Upper lobe of left lung (tissue), 4 donors: ENCODE data around the gene TRAPPC4.

Experiments
- POLR2A ChIP-seq, 4 donors: fragments of 450-650 bp; IDR thresholded peaks; one replicate each; pipeline ENCODE4 v1.5.1; 2016 to 2017; ENCODE audit warnings: antibody characterized with exemption in 4 of 4, mild to moderate bottlenecking in 2 of 4
- TF ChIP-seq, protein P1 (sequence below), 6 experiments: fragments of 450-650 bp in 4 of 6; fragments of 200-600 bp in 2 of 6; sonication (generic) in 2 of 6; IDR thresholded peaks; one replicate each; pipeline ENCODE4 v1.5.1; 2016 to 2019; ENCODE audit warnings: antibody characterized with exemption in 6 of 6

DNA sequence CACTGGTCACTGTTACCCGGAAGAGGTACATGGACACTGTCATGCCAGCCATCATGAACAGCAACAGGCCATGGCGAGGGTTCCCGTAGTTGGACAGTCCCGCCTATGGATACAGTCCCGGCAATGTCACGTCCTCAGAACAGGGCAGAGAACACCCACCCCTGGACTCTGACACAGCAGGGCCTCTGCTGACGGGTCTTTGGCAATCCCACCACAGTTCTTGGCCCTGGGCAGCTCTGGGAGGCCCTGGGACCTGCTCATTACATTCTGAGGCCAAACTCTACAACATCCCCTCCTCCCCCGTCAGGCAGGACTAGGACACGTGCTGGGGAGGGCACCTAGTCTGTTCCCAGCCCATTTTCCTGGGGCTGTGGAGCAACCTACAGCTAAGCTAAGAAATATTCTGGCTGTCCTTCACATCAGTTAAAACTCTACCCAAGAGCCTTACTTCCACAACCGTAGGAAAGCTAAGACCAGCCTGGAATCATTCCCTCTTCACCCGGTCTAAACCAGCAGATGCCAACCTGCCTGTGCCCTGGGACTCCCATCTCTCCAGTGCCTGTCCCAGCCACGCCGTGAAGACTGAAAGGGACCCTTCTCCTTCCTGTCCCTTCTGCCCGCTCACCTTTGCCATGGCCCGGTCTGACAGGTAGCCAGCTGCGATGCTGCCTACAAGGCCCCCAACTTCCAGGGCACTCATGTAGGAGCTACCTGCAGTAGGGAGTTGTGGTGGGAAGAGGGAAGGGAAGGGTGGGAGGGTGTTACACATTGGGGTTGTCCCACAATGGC lies 7.6 kb downstream of the TRAPPC4 start:
- TF ChIP-seq, protein P1, sequence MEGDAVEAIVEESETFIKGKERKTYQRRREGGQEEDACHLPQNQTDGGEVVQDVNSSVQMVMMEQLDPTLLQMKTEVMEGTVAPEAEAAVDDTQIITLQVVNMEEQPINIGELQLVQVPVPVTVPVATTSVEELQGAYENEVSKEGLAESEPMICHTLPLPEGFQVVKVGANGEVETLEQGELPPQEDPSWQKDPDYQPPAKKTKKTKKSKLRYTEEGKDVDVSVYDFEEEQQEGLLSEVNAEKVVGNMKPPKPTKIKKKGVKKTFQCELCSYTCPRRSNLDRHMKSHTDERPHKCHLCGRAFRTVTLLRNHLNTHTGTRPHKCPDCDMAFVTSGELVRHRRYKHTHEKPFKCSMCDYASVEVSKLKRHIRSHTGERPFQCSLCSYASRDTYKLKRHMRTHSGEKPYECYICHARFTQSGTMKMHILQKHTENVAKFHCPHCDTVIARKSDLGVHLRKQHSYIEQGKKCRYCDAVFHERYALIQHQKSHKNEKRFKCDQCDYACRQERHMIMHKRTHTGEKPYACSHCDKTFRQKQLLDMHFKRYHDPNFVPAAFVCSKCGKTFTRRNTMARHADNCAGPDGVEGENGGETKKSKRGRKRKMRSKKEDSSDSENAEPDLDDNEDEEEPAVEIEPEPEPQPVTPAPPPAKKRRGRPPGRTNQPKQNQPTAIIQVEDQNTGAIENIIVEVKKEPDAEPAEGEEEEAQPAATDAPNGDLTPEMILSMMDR (IDR thresholded peaks at IDR 0.05) = no peak
- TF ChIP-seq POLR2A (IDR thresholded peaks at IDR 0.05) = no peak
